Measurements from ENCODE around the gene SREBF2. TPM values are rescaled to one million over a fixed set of nuclear protein-coding genes. Genes with fewer than 3 reads are reported as not detected.
A peak's percentile ranks its signal among the peaks of the same experiment; 100 is the strongest.

The SREBF2 gene
- total and polyA plus RNA-seq, 10 of the 15 experiments (the other 5 are each of a cell fraction or from before 2014, with no cell fraction given), result 2.4 to 177 (median 78.8) TPM

DNA sequence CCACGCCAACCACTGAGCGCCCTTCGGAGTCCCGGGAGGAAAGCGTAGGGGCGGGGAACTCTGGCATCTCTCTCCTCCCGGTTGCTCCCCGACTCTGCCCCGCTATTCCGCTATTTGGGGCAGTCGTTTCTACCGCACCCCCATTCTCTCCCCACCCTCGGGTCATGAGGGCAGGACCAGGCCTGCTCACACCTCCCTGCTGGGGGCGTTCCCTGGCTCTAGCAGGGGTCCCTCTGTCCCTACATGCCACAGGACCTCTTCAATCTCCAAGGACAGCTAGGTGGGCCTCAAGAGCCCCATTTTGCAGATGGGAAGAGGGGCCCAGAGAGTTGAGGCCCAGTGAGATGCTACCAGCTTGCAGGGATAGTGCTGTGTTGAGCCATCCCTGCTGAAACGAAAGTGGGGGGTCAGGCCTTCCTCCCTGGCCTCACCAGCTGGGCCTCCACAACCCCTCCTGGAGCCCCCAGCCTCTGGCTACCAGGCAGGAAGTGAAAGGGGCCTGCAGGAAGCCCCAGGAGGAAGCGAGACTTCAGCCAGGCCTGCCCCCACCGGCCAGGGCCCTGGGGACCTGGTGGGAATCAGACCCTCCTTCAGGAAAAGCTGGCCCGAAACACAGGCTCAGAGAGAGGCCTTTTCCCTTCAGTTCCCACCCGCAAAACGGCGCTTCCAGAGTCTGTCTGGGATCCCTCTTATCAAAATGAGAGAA is 87.5 kb downstream of the SREBF2 start (continued):
- TF ChIP-seq, protein P1, sequence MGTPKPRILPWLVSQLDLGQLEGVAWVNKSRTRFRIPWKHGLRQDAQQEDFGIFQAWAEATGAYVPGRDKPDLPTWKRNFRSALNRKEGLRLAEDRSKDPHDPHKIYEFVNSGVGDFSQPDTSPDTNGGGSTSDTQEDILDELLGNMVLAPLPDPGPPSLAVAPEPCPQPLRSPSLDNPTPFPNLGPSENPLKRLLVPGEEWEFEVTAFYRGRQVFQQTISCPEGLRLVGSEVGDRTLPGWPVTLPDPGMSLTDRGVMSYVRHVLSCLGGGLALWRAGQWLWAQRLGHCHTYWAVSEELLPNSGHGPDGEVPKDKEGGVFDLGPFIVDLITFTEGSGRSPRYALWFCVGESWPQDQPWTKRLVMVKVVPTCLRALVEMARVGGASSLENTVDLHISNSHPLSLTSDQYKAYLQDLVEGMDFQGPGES (IDR thresholded peaks at IDR 0.05), result no peak
- TF ChIP-seq SMC3 (IDR thresholded peaks at IDR 0.05; ENCODE audit: borderline replicate concordance, low read length), result no peak
- TF ChIP-seq, protein P2, sequence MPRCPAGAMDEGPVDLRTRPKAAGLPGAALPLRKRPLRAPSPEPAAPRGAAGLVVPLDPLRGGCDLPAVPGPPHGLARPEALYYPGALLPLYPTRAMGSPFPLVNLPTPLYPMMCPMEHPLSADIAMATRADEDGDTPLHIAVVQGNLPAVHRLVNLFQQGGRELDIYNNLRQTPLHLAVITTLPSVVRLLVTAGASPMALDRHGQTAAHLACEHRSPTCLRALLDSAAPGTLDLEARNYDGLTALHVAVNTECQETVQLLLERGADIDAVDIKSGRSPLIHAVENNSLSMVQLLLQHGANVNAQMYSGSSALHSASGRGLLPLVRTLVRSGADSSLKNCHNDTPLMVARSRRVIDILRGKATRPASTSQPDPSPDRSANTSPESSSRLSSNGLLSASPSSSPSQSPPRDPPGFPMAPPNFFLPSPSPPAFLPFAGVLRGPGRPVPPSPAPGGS (IDR thresholded peaks at IDR 0.05; ENCODE audit: borderline replicate concordance, insufficient read depth, low read depth, low read length, poor library complexity, severe bottlenecking), result peak; percentile 68
- no peak for TF ChIP-seq CREB1 (IDR thresholded peaks at IDR 0.05; ENCODE audit: low read depth)
- no peak for TF ChIP-seq BHLHE40 (IDR thresholded peaks at IDR 0.05; ENCODE audit: borderline replicate concordance in 1 of 2, low read depth in 2 of 2, low read length in 1 of 2)
- TF ChIP-seq CHD2 (IDR thresholded peaks at IDR 0.05; ENCODE audit: borderline replicate concordance, low read depth, low read length), result peak; percentile 38; the same call in 1 of the 2 replicates
- TF ChIP-seq, protein P3, sequence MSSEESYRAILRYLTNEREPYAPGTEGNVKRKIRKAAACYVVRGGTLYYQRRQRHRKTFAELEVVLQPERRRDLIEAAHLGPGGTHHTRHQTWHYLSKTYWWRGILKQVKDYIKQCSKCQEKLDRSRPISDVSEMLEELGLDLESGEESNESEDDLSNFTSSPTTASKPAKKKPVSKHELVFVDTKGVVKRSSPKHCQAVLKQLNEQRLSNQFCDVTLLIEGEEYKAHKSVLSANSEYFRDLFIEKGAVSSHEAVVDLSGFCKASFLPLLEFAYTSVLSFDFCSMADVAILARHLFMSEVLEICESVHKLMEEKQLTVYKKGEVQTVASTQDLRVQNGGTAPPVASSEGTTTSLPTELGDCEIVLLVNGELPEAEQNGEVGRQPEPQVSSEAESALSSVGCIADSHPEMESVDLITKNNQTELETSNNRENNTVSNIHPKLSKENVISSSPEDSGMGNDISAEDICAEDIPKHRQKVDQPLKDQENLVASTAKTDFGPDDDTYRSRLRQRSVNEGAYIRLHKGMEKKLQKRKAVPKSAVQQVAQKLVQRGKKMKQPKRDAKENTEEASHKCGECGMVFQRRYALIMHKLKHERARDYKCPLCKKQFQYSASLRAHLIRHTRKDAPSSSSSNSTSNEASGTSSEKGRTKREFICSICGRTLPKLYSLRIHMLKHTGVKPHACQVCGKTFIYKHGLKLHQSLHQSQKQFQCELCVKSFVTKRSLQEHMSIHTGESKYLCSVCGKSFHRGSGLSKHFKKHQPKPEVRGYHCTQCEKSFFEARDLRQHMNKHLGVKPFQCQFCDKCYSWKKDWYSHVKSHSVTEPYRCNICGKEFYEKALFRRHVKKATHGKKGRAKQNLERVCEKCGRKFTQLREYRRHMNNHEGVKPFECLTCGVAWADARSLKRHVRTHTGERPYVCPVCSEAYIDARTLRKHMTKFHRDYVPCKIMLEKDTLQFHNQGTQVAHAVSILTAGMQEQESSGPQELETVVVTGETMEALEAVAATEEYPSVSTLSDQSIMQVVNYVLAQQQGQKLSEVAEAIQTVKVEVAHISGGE (CRISPR knock-in tag; IDR thresholded peaks at IDR 0.05), result no peak
- TF ChIP-seq ESRRA (IDR thresholded peaks at IDR 0.05; ENCODE audit: low read length), result no peak
- TF ChIP-seq IKZF1 (conservative IDR thresholded peaks at IDR 0.05), result peak; percentile 97
- TF ChIP-seq ASH2L (IDR thresholded peaks at IDR 0.05; ENCODE audit: borderline replicate concordance, low read depth), result peak; percentile 16; the same call in 1 of the 2 replicates
- TF ChIP-seq NR2F1 (conservative IDR thresholded peaks at IDR 0.05), result peak; percentile 79
- peak; percentile 50; the same call in 1 of the 2 replicates for TF ChIP-seq IRF4 (IDR thresholded peaks at IDR 0.05; ENCODE audit: low read depth, low read length)
- no peak for TF ChIP-seq RBBP5 (conservative IDR thresholded peaks at IDR 0.05)
- no peak for TF ChIP-seq KDM1A (IDR thresholded peaks at IDR 0.05; ENCODE audit: borderline replicate concordance)
- TF ChIP-seq WRNIP1 (IDR thresholded peaks at IDR 0.05; ENCODE audit: borderline replicate concordance, low read depth, low read length), result no peak
- 0 out of 2 replicates have a peak, but pooled peaks have one; percentile 51 for TF ChIP-seq MEF2A (IDR thresholded peaks at IDR 0.05; ENCODE audit: insufficient read depth, low read depth, low read length)
- TF ChIP-seq PAX8 (IDR thresholded peaks at IDR 0.05), result peak; percentile 88; the same call in 1 of the 2 replicates
- TF ChIP-seq CREM (IDR thresholded peaks at IDR 0.05; ENCODE audit: low read depth), result peak; percentile 61
- no peak for TF ChIP-seq RAD51 (IDR thresholded peaks at IDR 0.05)
- TF ChIP-seq POLR2AphosphoS2 (IDR thresholded peaks at IDR 0.05; ENCODE audit: low read depth, low read length), result peak; percentile 22; the same call in 1 of the 2 replicates
- TF ChIP-seq, protein P4, sequence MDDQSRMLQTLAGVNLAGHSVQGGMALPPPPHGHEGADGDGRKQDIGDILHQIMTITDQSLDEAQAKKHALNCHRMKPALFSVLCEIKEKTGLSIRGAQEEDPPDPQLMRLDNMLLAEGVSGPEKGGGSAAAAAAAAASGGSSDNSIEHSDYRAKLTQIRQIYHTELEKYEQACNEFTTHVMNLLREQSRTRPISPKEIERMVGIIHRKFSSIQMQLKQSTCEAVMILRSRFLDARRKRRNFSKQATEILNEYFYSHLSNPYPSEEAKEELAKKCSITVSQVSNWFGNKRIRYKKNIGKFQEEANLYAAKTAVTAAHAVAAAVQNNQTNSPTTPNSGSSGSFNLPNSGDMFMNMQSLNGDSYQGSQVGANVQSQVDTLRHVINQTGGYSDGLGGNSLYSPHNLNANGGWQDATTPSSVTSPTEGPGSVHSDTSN (IDR thresholded peaks at IDR 0.05; ENCODE audit: insufficient replicate concordance, low read depth, low read length), result peak; percentile 27
- no peak for TF ChIP-seq NR2C2 (IDR thresholded peaks at IDR 0.05; ENCODE audit: borderline replicate concordance, control insufficient read depth, insufficient read length, low read depth)
- TF ChIP-seq ZNF207 (IDR thresholded peaks at IDR 0.05; ENCODE audit: borderline replicate concordance), result 0 out of 2 replicates have a peak, but pooled peaks have one; percentile 25
- no peak for TF ChIP-seq NFXL1 (IDR thresholded peaks at IDR 0.05; ENCODE audit: borderline replicate concordance)
